Suprapubic skin (tissue), 4 donors: ENCODE data around the gene ATXN2. TPM values are rescaled to one million over a fixed set of nuclear protein-coding genes. Genes with fewer than 3 reads are reported as not detected.
A peak's percentile ranks its signal among the peaks of the same experiment; 100 is the strongest.

Source experiments
- DNase-seq, 2 donors: peaks; one replicate each; pipeline ENCODE4 v3.0.0-alpha.2; 2019; ENCODE audit warnings: low spot score in 2 of 2
- H3K27ac ChIP-seq: fragments of 200-600 bp; sonication (generic); one replicate; pipeline ENCODE4 v1.5.1; 2019
- H3K27me3 ChIP-seq: fragments of 200-600 bp; sonication (generic); one replicate; pipeline ENCODE4 v1.5.1; 2019
- H3K36me3 ChIP-seq: fragments of 200-600 bp; sonication (generic); one replicate; pipeline ENCODE4 v1.5.1; 2019
- H3K4me1 ChIP-seq: fragments of 200-600 bp; sonication (generic); one replicate; pipeline ENCODE4 v1.5.1; 2019
- H3K4me3 ChIP-seq: fragments of 200-600 bp; sonication (generic); one replicate; pipeline ENCODE4 v1.5.1; 2019; ENCODE audit warnings: mild to moderate bottlenecking
- H3K9me3 ChIP-seq: fragments of 200-600 bp; sonication (generic); one replicate; pipeline ENCODE4 v1.5.1; 2019
- EP300 ChIP-seq: sonication (generic); formaldehyde crosslinking; IDR thresholded peaks from one replicate; pipeline ENCODE4 v1.6.1; 2017; ENCODE audit warnings: antibody characterized with exemption
- POLR2A ChIP-seq, 2 donors: fragments of 450-650 bp; IDR thresholded peaks; one replicate each; pipeline ENCODE4 v1.6.1; 2017; ENCODE audit warnings: antibody characterized with exemption in 2 of 2, mild to moderate bottlenecking in 2 of 2, moderate library complexity in 2 of 2
- POLR2AphosphoS5 ChIP-seq, 3 donors: sonication (generic); formaldehyde crosslinking; IDR thresholded peaks; one replicate each; pipeline ENCODE4 v1.6.1; 2017; ENCODE audit warnings: antibody characterized with exemption in 3 of 3
- WGBS: methylation state at CpG from one replicate; pipeline ENCODE4 v1.1.5; 2018; 5-methylcytosine and 5-hydroxymethylcytosine counted together
- total RNA-seq, 4 donors: library from RNA; depleted of rRNA; stranded (reverse); fragments of >200 nt; gene quantifications; one replicate each; pipeline ENCODE4 v1.1.0, GENCODE V29; 2016
- TF ChIP-seq, protein P1 (sequence below), 2 donors: fragments of 200-600 bp in 1 of 2; fragments of 450-650 bp in 1 of 2; sonication (generic) in 1 of 2; IDR thresholded peaks; one replicate each; pipeline ENCODE4 v1.5.1; 2016 to 2019; ENCODE audit warnings: antibody characterized with exemption in 2 of 2, mild to moderate bottlenecking in 1 of 2, moderate library complexity in 1 of 2

ATXN2 gene, protein sequence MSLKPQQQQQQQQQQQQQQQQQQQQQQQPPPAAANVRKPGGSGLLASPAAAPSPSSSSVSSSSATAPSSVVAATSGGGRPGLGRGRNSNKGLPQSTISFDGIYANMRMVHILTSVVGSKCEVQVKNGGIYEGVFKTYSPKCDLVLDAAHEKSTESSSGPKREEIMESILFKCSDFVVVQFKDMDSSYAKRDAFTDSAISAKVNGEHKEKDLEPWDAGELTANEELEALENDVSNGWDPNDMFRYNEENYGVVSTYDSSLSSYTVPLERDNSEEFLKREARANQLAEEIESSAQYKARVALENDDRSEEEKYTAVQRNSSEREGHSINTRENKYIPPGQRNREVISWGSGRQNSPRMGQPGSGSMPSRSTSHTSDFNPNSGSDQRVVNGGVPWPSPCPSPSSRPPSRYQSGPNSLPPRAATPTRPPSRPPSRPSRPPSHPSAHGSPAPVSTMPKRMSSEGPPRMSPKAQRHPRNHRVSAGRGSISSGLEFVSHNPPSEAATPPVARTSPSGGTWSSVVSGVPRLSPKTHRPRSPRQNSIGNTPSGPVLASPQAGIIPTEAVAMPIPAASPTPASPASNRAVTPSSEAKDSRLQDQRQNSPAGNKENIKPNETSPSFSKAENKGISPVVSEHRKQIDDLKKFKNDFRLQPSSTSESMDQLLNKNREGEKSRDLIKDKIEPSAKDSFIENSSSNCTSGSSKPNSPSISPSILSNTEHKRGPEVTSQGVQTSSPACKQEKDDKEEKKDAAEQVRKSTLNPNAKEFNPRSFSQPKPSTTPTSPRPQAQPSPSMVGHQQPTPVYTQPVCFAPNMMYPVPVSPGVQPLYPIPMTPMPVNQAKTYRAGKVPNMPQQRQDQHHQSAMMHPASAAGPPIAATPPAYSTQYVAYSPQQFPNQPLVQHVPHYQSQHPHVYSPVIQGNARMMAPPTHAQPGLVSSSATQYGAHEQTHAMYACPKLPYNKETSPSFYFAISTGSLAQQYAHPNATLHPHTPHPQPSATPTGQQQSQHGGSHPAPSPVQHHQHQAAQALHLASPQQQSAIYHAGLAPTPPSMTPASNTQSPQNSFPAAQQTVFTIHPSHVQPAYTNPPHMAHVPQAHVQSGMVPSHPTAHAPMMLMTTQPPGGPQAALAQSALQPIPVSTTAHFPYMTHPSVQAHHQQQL
- total RNA-seq: 10 to 100 TPM; 23.3 to 62.8 (median 35.8) TPM

DNA sequence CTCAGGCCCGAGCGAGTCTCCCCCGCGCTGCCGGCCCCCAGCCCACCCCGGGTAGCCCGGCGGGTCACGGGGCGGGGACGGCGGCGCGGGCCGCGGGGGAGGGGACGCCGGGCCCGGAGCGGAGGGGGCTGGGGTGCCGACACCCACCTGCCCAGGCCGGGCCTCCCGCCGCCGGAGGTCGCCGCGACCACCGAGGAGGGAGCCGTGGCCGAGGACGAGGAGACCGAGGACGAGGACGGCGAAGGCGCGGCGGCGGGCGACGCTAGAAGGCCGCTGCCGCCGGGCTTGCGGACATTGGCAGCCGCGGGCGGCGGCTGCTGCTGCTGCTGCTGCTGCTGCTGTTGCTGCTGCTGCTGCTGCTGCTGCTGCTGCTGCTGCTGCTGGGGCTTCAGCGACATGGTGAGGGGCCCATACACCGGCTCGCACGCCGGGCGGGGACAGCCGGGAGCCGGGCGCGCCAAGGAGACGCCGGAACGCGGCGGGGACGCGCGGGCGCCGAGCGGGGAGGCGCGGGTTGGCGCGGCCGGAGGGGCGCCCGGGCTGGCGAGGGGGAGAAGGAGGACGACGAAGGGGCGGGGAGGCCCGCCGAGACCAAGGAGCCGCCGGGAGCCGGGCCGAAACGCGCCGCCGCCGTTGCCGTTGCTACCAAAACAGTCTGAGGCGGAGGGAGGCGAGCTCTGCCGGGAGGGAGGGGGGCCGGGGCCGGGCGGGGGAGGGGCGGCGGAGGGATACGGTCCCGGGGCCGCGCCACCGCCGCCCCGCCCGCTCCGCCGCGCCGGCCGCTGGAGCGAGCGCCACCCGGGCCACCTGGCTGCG lies at the start of gene ATXN2:
TSS of gene ATXN2 (minus strand) at position 679 of the 816 bp plus-strand sequence. CDS start at position 398, 281 bp downstream.
- H3K9me3 ChIP-seq: no peaks in the 10 kb centered on the region
- peak within 1 kb of the TSS; percentile 96 for H3K27ac ChIP-seq
- H3K27me3 ChIP-seq: no peaks in the 10 kb centered on the region
- peak within 1 kb of the TSS; percentile 99 for H3K4me3 ChIP-seq
- TF ChIP-seq POLR2AphosphoS5 (IDR thresholded peaks at IDR 0.05) (no peak), POLR2A (IDR thresholded peaks at IDR 0.05) (no peak), EP300 (no peak)
- TF ChIP-seq, protein P1, sequence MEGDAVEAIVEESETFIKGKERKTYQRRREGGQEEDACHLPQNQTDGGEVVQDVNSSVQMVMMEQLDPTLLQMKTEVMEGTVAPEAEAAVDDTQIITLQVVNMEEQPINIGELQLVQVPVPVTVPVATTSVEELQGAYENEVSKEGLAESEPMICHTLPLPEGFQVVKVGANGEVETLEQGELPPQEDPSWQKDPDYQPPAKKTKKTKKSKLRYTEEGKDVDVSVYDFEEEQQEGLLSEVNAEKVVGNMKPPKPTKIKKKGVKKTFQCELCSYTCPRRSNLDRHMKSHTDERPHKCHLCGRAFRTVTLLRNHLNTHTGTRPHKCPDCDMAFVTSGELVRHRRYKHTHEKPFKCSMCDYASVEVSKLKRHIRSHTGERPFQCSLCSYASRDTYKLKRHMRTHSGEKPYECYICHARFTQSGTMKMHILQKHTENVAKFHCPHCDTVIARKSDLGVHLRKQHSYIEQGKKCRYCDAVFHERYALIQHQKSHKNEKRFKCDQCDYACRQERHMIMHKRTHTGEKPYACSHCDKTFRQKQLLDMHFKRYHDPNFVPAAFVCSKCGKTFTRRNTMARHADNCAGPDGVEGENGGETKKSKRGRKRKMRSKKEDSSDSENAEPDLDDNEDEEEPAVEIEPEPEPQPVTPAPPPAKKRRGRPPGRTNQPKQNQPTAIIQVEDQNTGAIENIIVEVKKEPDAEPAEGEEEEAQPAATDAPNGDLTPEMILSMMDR (IDR thresholded peaks at IDR 0.05): no peak
- H3K36me3 ChIP-seq: no peaks in the 10 kb centered on the region
- peaks cover 39% of the 10 kb centered on the region for H3K4me1 ChIP-seq
- WGBS: 2% methylated on average over 21 of the region's 119 CpGs
- peak in 1 of 2 donors; percentile 80 for DNase-seq

DNA sequence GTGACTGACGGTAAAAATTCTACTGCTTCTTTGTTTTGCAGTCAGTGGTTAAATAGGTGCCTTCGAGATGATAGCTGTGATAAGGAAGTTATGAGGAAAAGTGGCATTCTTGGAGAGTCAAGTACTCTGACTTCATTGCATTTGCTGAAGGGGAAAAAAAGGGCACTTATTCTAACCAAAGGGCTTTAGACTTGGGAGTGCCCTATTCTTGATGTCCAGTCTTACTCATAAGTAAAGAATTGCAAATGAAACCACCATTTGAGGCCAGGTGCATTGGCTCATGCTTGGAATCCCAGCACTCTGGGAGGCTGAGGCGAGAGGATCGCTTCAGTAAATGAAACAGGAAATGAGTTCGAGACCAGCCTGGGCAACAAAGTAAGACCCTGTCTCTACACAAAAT lies 46.3 kb upstream of the ATXN2 start:
- WGBS: 94% methylated on average over 5 of the region's 5 CpGs
- no peaks in the 10 kb centered on the region for H3K9me3 ChIP-seq
- no peak overlapping the region for H3K27ac ChIP-seq
- TF ChIP-seq, protein P1 (IDR thresholded peaks at IDR 0.05): no peak
- TF ChIP-seq POLR2A (IDR thresholded peaks at IDR 0.05) (no peak), POLR2AphosphoS5 (IDR thresholded peaks at IDR 0.05) (no peak), EP300 (no peak)
- peaks cover 82% of the 10 kb centered on the region for H3K36me3 ChIP-seq
- H3K4me1 ChIP-seq: peaks cover 6% of the 10 kb centered on the region
- no peaks in the 10 kb centered on the region for H3K27me3 ChIP-seq
- no peak overlapping the region for H3K4me3 ChIP-seq
- DNase-seq: no peak

DNA sequence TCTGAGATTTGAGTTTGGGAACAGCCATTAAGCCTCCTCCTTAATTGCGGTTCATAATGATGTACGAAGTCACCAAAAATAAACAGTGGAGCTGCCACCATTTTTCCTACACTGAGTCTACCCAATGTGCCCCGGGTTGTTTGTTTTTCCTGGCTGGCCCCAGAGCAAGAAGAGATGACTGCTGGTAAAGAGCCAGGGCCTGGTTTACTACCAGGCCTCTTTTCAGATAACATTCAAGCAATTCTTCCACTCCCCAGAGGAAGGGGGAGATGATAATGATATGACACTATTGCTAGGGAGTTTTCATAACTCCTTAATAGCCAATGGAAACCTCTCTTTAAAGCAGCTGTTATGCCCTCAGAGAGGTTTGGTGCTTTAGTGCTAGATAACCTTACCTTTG lies 44.3 kb upstream of the ATXN2 start:
- Histone ChIP-seq H3K9me3 (no peaks in the 10 kb centered on the region), H3K36me3 (peaks cover 62% of the 10 kb centered on the region), H3K27me3 (no peaks in the 10 kb centered on the region), H3K27ac (no peak overlapping the region), H3K4me1 (peaks cover 6% of the 10 kb centered on the region), H3K4me3 (no peak overlapping the region)
- 73% methylated on average over 3 of the region's 3 CpGs for WGBS
- TF ChIP-seq, protein P1 (IDR thresholded peaks at IDR 0.05): no peak
- TF ChIP-seq POLR2AphosphoS5 (IDR thresholded peaks at IDR 0.05) (no peak), EP300 (no peak), POLR2A (IDR thresholded peaks at IDR 0.05) (no peak)
- no peak for DNase-seq

DNA sequence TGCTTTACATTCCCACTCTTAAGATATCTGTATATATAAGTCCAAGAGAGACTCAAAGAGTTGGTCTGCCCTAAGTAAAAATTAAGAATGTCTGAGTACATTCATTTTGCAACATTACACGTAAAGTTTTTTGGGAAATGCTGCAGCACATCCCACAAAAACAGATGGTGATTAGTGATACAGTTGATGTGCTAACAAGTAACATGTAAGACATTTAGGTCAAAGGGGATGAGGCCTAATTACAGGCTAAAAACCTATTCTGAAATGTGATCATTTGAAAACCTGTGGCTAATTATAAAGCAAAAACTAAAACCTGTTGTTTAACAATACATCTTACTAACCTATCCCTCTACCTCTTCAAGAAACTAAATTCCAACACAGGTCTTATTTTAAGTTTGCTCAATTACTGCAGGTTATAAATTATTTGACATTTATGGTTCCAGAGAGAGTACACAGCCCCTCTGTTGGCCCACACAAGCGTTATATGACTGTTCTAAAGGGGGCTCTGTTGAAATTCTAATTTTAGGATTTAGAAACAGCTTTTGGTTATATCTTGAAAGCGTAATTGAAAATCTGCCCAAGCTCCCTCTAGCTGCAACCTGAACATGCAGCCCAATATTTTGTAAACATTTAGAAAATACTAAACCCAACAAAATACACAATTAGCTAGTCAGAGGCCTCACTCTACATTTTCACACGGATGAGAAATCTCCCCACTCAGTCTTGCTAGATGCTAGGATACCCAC lies 43.7 kb upstream of the ATXN2 start:
- DNase-seq: no peak
- TF ChIP-seq, protein P1 (IDR thresholded peaks at IDR 0.05): no peak
- no peak for TF ChIP-seq EP300
- no peak for TF ChIP-seq POLR2AphosphoS5 (IDR thresholded peaks at IDR 0.05)
- no peak for TF ChIP-seq POLR2A (IDR thresholded peaks at IDR 0.05)
- H3K4me3 ChIP-seq: no peak overlapping the region
- 60% methylated on average over 4 of the region's 4 CpGs for WGBS
- H3K27ac ChIP-seq: no peak overlapping the region
- H3K9me3 ChIP-seq: no peaks in the 10 kb centered on the region
- H3K4me1 ChIP-seq: peaks cover 6% of the 10 kb centered on the region
- peaks cover 56% of the 10 kb centered on the region for H3K36me3 ChIP-seq
- no peaks in the 10 kb centered on the region for H3K27me3 ChIP-seq
